ENCODE measurements around the gene UBAC2.

Gene UBAC2

DNA sequence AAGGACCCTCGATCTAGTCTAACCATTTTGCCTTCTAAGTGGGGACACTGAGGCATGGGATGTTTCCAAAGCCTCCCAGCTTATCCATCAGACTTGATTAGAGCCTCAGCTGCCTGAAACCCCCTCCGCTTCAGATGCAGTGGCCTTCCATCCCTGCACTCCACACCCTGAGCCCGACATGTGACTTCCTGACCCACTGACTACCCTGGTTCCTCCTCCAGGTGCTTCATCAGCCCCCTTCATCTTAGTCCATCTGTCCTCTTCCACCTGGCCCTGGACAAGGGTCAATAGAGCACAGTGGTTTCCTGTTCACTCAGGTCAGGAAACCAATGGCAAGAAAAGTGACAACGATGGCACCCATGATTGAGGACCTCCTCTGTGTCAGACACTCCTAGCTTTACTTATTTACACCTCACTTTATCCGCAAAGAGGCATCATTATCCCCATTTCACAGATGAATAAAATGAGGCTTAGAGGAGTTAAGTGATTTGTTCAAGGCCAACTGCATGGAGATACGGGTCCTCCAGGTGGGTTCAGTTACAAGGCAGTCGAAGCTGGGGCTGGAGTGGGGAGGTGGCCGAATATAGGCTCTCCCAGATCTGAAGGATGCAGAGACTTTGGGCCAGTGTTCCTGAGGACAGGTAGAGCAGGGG is 219.1 kb downstream of the UBAC2 start:
- H3K79me2 ChIP-seq (ENCODE audit: insufficient read depth, low read depth): no peaks in the 10 kb centered on the region
- no peak overlapping the region for H2AFZ ChIP-seq (ENCODE audit: low read depth)
- peak overlapping the region; percentile 82 for H3K4me2 ChIP-seq
- no peak overlapping the region for H3K4me3 ChIP-seq (IDR thresholded peaks at IDR 0.05; ENCODE audit: insufficient read depth, low read depth, low read length)
- no peaks in the 10 kb centered on the region for H3K27me3 ChIP-seq (ENCODE audit: insufficient read depth, low read depth)
- H3K4me1 ChIP-seq (ENCODE audit: low read depth, poor library complexity, severe bottlenecking): peaks cover 20% of the 10 kb centered on the region
- no peaks in the 10 kb centered on the region for H3K36me3 ChIP-seq (ENCODE audit: insufficient read depth)
- H3K27ac ChIP-seq: no peak overlapping the region
- H4K20me1 ChIP-seq (ENCODE audit: insufficient read depth): no peaks in the 10 kb centered on the region
- TF ChIP-seq, protein P1, sequence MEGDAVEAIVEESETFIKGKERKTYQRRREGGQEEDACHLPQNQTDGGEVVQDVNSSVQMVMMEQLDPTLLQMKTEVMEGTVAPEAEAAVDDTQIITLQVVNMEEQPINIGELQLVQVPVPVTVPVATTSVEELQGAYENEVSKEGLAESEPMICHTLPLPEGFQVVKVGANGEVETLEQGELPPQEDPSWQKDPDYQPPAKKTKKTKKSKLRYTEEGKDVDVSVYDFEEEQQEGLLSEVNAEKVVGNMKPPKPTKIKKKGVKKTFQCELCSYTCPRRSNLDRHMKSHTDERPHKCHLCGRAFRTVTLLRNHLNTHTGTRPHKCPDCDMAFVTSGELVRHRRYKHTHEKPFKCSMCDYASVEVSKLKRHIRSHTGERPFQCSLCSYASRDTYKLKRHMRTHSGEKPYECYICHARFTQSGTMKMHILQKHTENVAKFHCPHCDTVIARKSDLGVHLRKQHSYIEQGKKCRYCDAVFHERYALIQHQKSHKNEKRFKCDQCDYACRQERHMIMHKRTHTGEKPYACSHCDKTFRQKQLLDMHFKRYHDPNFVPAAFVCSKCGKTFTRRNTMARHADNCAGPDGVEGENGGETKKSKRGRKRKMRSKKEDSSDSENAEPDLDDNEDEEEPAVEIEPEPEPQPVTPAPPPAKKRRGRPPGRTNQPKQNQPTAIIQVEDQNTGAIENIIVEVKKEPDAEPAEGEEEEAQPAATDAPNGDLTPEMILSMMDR (conservative IDR thresholded peaks at IDR 0.05; ENCODE audit: low read depth, low read length): no peak
- no peak overlapping the region for H3K9ac ChIP-seq

DNA sequence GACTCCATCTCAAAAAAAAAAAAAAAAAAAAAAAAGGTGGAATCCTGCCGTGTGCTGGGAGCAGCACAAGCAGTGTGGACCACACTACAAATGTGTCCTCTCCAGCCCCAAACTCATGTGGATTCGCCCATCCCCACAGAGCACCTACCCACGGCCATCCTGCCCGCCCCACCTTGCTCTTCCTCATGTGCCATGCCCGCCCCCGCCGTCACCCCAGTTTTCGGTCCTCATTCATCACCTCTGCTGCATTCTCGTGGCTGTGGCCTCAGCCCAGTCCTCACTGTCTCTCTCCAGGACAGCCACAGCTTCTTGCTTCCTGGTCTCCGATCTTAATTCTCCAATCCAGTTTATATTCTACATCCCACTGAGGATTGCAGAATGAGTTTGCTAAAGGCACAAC is 220.6 kb downstream of the UBAC2 start:
- Histone ChIP-seq H3K79me2 (ENCODE audit: insufficient read depth, low read depth) (no peaks in the 10 kb centered on the region), H3K36me3 (ENCODE audit: insufficient read depth) (no peaks in the 10 kb centered on the region), H3K27me3 (ENCODE audit: insufficient read depth, low read depth) (no peaks in the 10 kb centered on the region), H3K9ac (no peak overlapping the region), H2AFZ (ENCODE audit: low read depth) (no peak overlapping the region), H4K20me1 (ENCODE audit: insufficient read depth) (no peaks in the 10 kb centered on the region), H3K4me1 (ENCODE audit: low read depth, poor library complexity, severe bottlenecking) (peaks cover 35% of the 10 kb centered on the region), H3K4me3 (IDR thresholded peaks at IDR 0.05; ENCODE audit: insufficient read depth, low read depth, low read length) (no peak overlapping the region), H3K4me2 (no peak overlapping the region), H3K27ac (no peak overlapping the region)
- TF ChIP-seq, protein P1 (conservative IDR thresholded peaks at IDR 0.05; ENCODE audit: low read depth, low read length): no peak

DNA sequence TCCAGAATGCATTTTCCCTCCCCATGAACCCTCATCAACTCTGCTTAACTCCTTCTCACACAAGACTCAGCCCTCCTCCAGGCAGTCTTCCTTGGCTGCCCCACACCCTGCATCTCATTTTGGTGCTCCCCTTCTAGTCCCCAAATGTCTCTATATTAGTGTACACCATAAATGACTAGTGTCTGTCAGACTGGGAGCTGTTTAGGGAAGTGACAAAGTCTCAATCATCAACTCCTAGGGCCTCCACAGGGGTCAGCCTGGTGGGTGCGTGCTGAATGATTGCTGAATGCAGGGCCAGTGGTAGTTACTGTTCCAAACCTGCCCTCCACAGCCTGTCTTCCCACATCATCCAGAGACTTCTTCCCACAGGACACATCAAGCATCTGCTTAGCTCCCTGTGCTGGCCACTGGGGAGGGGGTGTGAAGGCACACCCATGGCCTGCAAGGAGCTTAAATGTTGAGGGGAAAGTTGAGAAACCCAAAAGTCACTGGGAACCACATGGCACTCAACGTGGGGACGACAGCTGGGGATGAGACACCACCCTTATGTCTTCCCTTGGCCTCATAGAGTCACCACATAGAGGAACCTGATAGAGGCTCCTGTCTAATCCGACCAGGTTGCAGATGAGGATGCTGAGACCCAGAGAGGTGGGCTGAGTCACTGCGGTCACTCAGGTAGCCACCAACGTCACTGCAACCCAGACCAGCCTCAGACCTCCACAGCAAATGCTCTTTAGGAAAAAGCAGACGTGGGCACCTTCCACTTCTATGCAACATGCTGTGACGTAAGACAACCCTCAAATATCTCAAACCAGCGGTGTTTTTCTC is 221.3 kb downstream of the UBAC2 start:
- Histone ChIP-seq H3K4me2 (no peak overlapping the region), H4K20me1 (ENCODE audit: insufficient read depth) (no peaks in the 10 kb centered on the region), H3K27ac (no peak overlapping the region), H3K79me2 (ENCODE audit: insufficient read depth, low read depth) (no peaks in the 10 kb centered on the region), H3K36me3 (ENCODE audit: insufficient read depth) (no peaks in the 10 kb centered on the region), H3K9ac (no peak overlapping the region), H3K4me3 (IDR thresholded peaks at IDR 0.05; ENCODE audit: insufficient read depth, low read depth, low read length) (no peak overlapping the region), H3K27me3 (ENCODE audit: insufficient read depth, low read depth) (no peaks in the 10 kb centered on the region), H2AFZ (ENCODE audit: low read depth) (no peak overlapping the region), H3K4me1 (ENCODE audit: low read depth, poor library complexity, severe bottlenecking) (peaks cover 38% of the 10 kb centered on the region)
- TF ChIP-seq, protein P1 (conservative IDR thresholded peaks at IDR 0.05; ENCODE audit: low read depth, low read length): no peak

DNA sequence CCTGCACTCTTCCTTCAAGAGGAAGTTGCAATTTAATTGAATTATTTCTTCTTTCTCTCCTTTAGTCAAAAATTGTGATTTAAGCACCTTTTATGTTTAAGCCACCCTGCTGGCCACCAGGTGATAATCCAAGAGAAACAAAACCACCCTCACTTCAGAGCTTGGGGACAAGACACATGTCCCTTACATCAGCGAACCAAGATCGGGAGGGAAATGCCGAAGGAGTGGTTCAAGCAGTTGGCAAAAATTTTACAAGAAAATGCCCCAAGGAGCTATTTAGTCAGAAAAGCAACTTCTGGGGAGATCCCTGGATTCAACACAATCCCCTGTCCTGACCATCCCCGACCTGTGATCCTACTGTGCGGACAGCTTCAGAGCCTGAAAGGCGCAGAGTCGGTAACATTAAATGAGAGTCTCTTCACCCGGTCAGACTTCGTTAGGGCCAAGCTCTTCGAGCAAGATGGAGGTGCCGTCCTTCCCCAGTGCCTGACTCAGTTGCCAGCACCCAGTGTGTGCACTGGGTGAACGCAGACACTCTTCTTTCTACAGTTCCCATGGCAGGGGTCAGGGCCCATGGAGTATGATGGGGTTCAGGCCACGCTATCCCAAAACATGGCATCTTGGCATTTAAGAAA is 222.0 kb downstream of the UBAC2 start:
- no peak overlapping the region for H3K4me2 ChIP-seq
- no peak overlapping the region for H3K4me3 ChIP-seq (IDR thresholded peaks at IDR 0.05; ENCODE audit: insufficient read depth, low read depth, low read length)
- no peak overlapping the region for H3K27ac ChIP-seq
- no peak overlapping the region for H2AFZ ChIP-seq (ENCODE audit: low read depth)
- no peaks in the 10 kb centered on the region for H3K27me3 ChIP-seq (ENCODE audit: insufficient read depth, low read depth)
- H4K20me1 ChIP-seq (ENCODE audit: insufficient read depth): no peaks in the 10 kb centered on the region
- no peaks in the 10 kb centered on the region for H3K36me3 ChIP-seq (ENCODE audit: insufficient read depth)
- H3K4me1 ChIP-seq (ENCODE audit: low read depth, poor library complexity, severe bottlenecking): peaks cover 38% of the 10 kb centered on the region
- TF ChIP-seq, protein P1 (conservative IDR thresholded peaks at IDR 0.05; ENCODE audit: low read depth, low read length): no peak
- H3K79me2 ChIP-seq (ENCODE audit: insufficient read depth, low read depth): no peaks in the 10 kb centered on the region
- no peak overlapping the region for H3K9ac ChIP-seq
